Neural cell (in vitro differentiated cells): ENCODE measurements around the gene MEIS1. TPM values are rescaled to one million over a fixed set of nuclear protein-coding genes. Genes with fewer than 3 reads are reported as not detected.

Experiments used
- H2AFZ ChIP-seq: fragments of 200-600, 300-800 bp; sonication (generic), shearing (Covaris generic); 2 replicates; pipeline ENCODE4 v1.6.0; 2014; ENCODE audit warnings: low read depth, mild to moderate bottlenecking, antibody characterized with exemption, low read length, moderate library complexity
- H3F3A ChIP-seq: fragments of 200-600 bp; shearing (Covaris generic); 2 replicates; pipeline ENCODE4 v1.6.1; 2016; ENCODE audit warnings: mild to moderate bottlenecking, moderate library complexity, mixed read lengths, antibody characterized with exemption, low read length; ENCODE audit not compliant: insufficient read depth, poor library complexity, severe bottlenecking
- H3K27ac ChIP-seq: fragments of 200-600, 300-800 bp; sonication (generic), shearing (Covaris generic); 2 replicates; pipeline ENCODE4 v1.5.1; 2014; ENCODE audit warnings: mild to moderate bottlenecking, low read length, moderate library complexity
- H3K27me3 ChIP-seq: fragments of 300-800, 200-600 bp; sonication (generic), shearing (Covaris generic); 2 replicates; pipeline ENCODE4 v1.6.0; 2014; ENCODE audit warnings: mild to moderate bottlenecking, low read depth, low read length, moderate library complexity; ENCODE audit not compliant: insufficient read depth
- H3K36me3 ChIP-seq: fragments of 300-800, 200-600 bp; sonication (generic), shearing (Covaris generic); 2 replicates; pipeline ENCODE4 v1.5.1; 2014; ENCODE audit warnings: mild to moderate bottlenecking, antibody characterized with exemption, low read length, moderate library complexity; ENCODE audit not compliant: insufficient read depth
- H3K4me2 ChIP-seq: fragments of 300-800, 200-600 bp; sonication (generic), shearing (Covaris generic); 2 replicates; pipeline ENCODE4 v1.6.0; 2014; ENCODE audit warnings: mild to moderate bottlenecking, low read length
- H3K4me3 ChIP-seq: fragments of 300-800, 200-600 bp; sonication (generic), shearing (Covaris generic); 2 replicates; pipeline ENCODE4 v1.5.1; 2014; ENCODE audit warnings: mild to moderate bottlenecking, low read length, moderate library complexity
- H3K79me2 ChIP-seq: fragments of 200-600 bp; shearing (Covaris generic); replicated peaks from 2 replicates; pipeline ENCODE4 v1.6.0; 2014; ENCODE audit warnings: mild to moderate bottlenecking, low read length, moderate library complexity; ENCODE audit not compliant: insufficient read depth
- H3K9ac ChIP-seq: fragments of 300-800, 200-600 bp; sonication (generic), shearing (Covaris generic); 2 replicates; pipeline ENCODE4 v1.6.1; 2016; ENCODE audit warnings: mild to moderate bottlenecking, low read length, mixed read lengths
- H3K9me2 ChIP-seq: fragments of 200-600 bp; shearing (Covaris generic); 2 replicates; pipeline ENCODE4 v1.6.1; 2016; ENCODE audit warnings: mild to moderate bottlenecking, low read length, mixed read lengths; ENCODE audit not compliant: insufficient read depth
- H3K9me3 ChIP-seq: fragments of 200-600, 300-800 bp; sonication (generic), shearing (Covaris generic); 2 replicates; pipeline ENCODE4 v1.6.1; 2016; ENCODE audit warnings: mild to moderate bottlenecking, mixed run types, low read length, moderate library complexity, mixed read lengths
- H4K20me1 ChIP-seq: fragments of 200-600 bp; shearing (Covaris generic); 2 replicates; pipeline ENCODE4 v1.6.1; 2016; ENCODE audit warnings: mild to moderate bottlenecking, mixed run types; ENCODE audit not compliant: insufficient read depth
- EP300 ChIP-seq: fragments of 450-650 bp; conservative IDR thresholded peaks from 2 replicates; pipeline ENCODE4 v1.6.1; 2014; ENCODE audit warnings: antibody characterized with exemption, mild to moderate bottlenecking, moderate library complexity; ENCODE audit not compliant: poor library complexity, severe bottlenecking
- EZH2 ChIP-seq: fragments of 200-600, 300-800 bp; shearing (Covaris generic), sonication (generic); IDR thresholded peaks from 2 replicates; pipeline ENCODE4 v1.6.1; 2014; ENCODE audit warnings: antibody characterized with exemption, low read length, borderline replicate concordance, mild to moderate bottlenecking; ENCODE audit not compliant: insufficient read depth, poor library complexity, severe bottlenecking
- MXI1 ChIP-seq: fragments of 450-650 bp; conservative IDR thresholded peaks from 2 replicates; pipeline ENCODE4 v1.6.1; 2014; ENCODE audit warnings: antibody characterized with exemption, mild to moderate bottlenecking; ENCODE audit not compliant: poor library complexity, severe bottlenecking
- POLR2AphosphoS5 ChIP-seq: IDR thresholded peaks from 2 replicates; pipeline ENCODE4 v1.6.1; 2012
- RAD21 ChIP-seq: fragments of 450-650 bp; conservative IDR thresholded peaks from 2 replicates; pipeline ENCODE4 v1.6.1; 2014; ENCODE audit warnings: antibody characterized with exemption, mild to moderate bottlenecking, moderate library complexity
- REST ChIP-seq: IDR thresholded peaks from 2 replicates; pipeline ENCODE4 v1.6.1; 2012; ENCODE audit warnings: borderline replicate concordance
- SMC3 ChIP-seq: fragments of 450-650 bp; conservative IDR thresholded peaks from 2 replicates; pipeline ENCODE4 v1.6.1; 2014; ENCODE audit warnings: antibody characterized with exemption, mild to moderate bottlenecking, moderate library complexity; ENCODE audit not compliant: poor library complexity
- TAF1 ChIP-seq: IDR thresholded peaks from 2 replicates; pipeline ENCODE4 v1.6.1; 2012; ENCODE audit warnings: low read depth
- polyA plus RNA-seq: library from polyadenylated mRNA; depleted of rRNA; stranded (reverse); fragments of >200 nt; gene quantifications from 2 replicates; pipeline ENCODE4 v1.2.3, GENCODE V29; 2014
- TF ChIP-seq, protein P1 (sequence below): fragments of 450-650 bp; IDR thresholded peaks from 2 replicates; pipeline ENCODE4 v1.5.1; 2014; ENCODE audit warnings: antibody characterized with exemption, mild to moderate bottlenecking, moderate library complexity; ENCODE audit not compliant: poor library complexity, severe bottlenecking

Gene MEIS1
- polyA plus RNA-seq, 1 donor from 2014 or later: 46.5 TPM

- H3K9me2 ChIP-seq: no peaks in the 10 kb centered on the region
- H3K36me3 ChIP-seq: no peaks in the 10 kb centered on the region
- TF ChIP-seq EZH2 (no peak), RAD21 (no peak), POLR2AphosphoS5 (no peak)
- no peaks in the 10 kb centered on the region for H3K27me3 ChIP-seq
- H3K27ac ChIP-seq: no peak overlapping the region
- H4K20me1 ChIP-seq: no peaks in the 10 kb centered on the region
- no peak overlapping the region for H3K4me2 ChIP-seq
- H2AFZ ChIP-seq: no peak overlapping the region
- no peaks in the 10 kb centered on the region for H3K9me3 ChIP-seq
- H3K79me2 ChIP-seq: peaks cover 15% of the 10 kb centered on the region
- no peak overlapping the region for H3K4me3 ChIP-seq
- no peak overlapping the region for H3K9ac ChIP-seq
- no peaks in the 10 kb centered on the region for H3F3A ChIP-seq
These were observed 62.7 kb downstream of the MEIS1 start for GRCh38 chr2:66497431-66498288.

DNA sequence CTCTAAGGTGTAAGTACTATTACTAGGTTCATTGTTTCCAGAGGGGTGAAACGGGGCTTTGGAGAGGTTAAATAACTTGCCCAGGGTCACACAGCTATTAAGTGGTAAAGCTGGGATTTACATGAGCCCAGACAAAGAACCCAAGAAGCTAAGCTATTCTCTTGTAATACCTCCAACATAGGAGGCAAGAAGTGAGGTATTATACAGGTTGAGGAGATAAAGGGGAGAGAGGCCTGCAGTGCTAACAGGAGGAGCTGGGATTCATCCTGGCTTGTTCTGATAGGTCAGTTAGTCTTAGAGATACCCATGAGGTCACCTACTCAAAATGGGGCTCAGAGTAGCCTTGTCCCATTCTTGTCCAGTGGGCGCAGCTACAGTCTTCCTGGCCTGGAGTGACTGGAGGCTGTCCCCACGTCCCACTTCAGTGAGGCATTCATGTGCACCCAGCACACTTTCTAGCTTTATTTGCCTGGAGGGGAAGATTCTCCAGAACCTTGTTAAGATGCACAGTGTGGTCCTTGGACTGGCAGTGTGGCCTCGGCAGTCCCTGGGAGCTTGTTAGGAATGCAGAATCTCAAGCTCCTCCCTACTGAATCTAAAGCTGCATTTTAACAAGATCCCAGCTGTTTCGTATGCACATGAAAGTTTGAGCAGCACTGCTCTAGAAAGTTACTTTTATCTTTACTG, 63.5 kb downstream of the MEIS1 start:
- no peaks in the 10 kb centered on the region for H3K36me3 ChIP-seq
- no peak overlapping the region for H3K4me3 ChIP-seq
- no peaks in the 10 kb centered on the region for H3K9me3 ChIP-seq
- no peak overlapping the region for H3K9ac ChIP-seq
- no peaks in the 10 kb centered on the region for H3F3A ChIP-seq
- H3K27me3 ChIP-seq: no peaks in the 10 kb centered on the region
- peaks cover 12% of the 10 kb centered on the region for H3K79me2 ChIP-seq
- no peaks in the 10 kb centered on the region for H3K9me2 ChIP-seq
- no peak overlapping the region for H2AFZ ChIP-seq
- H4K20me1 ChIP-seq: no peaks in the 10 kb centered on the region
- no peak overlapping the region for H3K4me2 ChIP-seq
- TF ChIP-seq SMC3 (no peak), TAF1 (no peak), EZH2 (no peak), POLR2AphosphoS5 (no peak), REST (no peak), EP300 (no peak), MXI1 (no peak), RAD21 (no peak)
- TF ChIP-seq, protein P1, sequence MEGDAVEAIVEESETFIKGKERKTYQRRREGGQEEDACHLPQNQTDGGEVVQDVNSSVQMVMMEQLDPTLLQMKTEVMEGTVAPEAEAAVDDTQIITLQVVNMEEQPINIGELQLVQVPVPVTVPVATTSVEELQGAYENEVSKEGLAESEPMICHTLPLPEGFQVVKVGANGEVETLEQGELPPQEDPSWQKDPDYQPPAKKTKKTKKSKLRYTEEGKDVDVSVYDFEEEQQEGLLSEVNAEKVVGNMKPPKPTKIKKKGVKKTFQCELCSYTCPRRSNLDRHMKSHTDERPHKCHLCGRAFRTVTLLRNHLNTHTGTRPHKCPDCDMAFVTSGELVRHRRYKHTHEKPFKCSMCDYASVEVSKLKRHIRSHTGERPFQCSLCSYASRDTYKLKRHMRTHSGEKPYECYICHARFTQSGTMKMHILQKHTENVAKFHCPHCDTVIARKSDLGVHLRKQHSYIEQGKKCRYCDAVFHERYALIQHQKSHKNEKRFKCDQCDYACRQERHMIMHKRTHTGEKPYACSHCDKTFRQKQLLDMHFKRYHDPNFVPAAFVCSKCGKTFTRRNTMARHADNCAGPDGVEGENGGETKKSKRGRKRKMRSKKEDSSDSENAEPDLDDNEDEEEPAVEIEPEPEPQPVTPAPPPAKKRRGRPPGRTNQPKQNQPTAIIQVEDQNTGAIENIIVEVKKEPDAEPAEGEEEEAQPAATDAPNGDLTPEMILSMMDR: no peak
- H3K27ac ChIP-seq: no peak overlapping the region
